Uterus (tissue), 4 donors: ENCODE measurements around the gene PDE10A. TPM values are rescaled to one million over a fixed set of nuclear protein-coding genes. Genes with fewer than 3 reads are reported as not detected.

Experiments used
- DNase-seq, 2 donors: peaks; one replicate each; pipeline ENCODE4 v3.0.0-alpha.2; 2019 to 2020
- H3K27ac ChIP-seq, 2 donors: fragments of 200-600 bp; sonication (generic); 1 replicate in 1 of 2; 2 replicates in 1 of 2; pipeline ENCODE4 v1.5.1; 2016 to 2018
- H3K27me3 ChIP-seq, 2 donors: fragments of 200-600 bp; sonication (generic); one replicate each; pipeline ENCODE4 v1.5.1; 2018 to 2019; ENCODE audit warnings: control low read depth in 1 of 2
- H3K36me3 ChIP-seq, 2 donors: fragments of 200-600 bp; sonication (generic); one replicate each; pipeline ENCODE4 v1.5.1; 2019; ENCODE audit warnings: control low read depth in 1 of 2
- H3K4me1 ChIP-seq, 2 donors: fragments of 200-600 bp; sonication (generic); one replicate each; pipeline ENCODE4 v1.5.1; 2018 to 2019; ENCODE audit warnings: control low read depth in 1 of 2
- H3K4me3 ChIP-seq, 2 donors: fragments of 200-600 bp; sonication (generic); 1 replicate in 1 of 2; 2 replicates in 1 of 2; pipeline ENCODE4 v1.5.1; 2018 to 2019; ENCODE audit warnings: mild to moderate bottlenecking in 1 of 2
- H3K9me3 ChIP-seq, 2 donors: fragments of 200-600 bp; sonication (generic); one replicate each; pipeline ENCODE4 v1.5.1; 2019; ENCODE audit warnings: control low read depth in 1 of 2
- CTCF ChIP-seq, 4 experiments: fragments of 200-600 bp in 2 of 4; fragments of 450-650 bp in 2 of 4; sonication (generic) in 2 of 4; IDR thresholded peaks; one replicate each; pipeline ENCODE4 v1.5.1; 2016 to 2019; ENCODE audit warnings: antibody characterized with exemption in 4 of 4, mild to moderate bottlenecking in 2 of 4, moderate library complexity in 1 of 4
- POLR2A ChIP-seq, 2 donors: fragments of 450-650 bp; IDR thresholded peaks; one replicate each; pipeline ENCODE4 v1.6.1; 2016; ENCODE audit warnings: antibody characterized with exemption in 2 of 2, mild to moderate bottlenecking in 1 of 2, moderate library complexity in 1 of 2
- intact Hi-C: fragments of 100-400 bp; cut with DNase I; formaldehyde crosslinking; loops from one replicate; pipeline ENCODE4 v1.15.1; 2023; ENCODE audit warnings: low total_unique reads
- total RNA-seq, 4 donors: library from RNA; depleted of rRNA in 3 of 4; stranded (reverse); fragments of >200 nt in 3 of 4; gene quantifications; one replicate each; pipeline versions ENCODE4 v1.1.0 to v1.2.4, GENCODE V29; 2014 to 2023
- donor health status: DM: yes; HTN: yes; CAD: no.

Gene PDE10A
- total RNA-seq, 4 donors from 2014 or later = 13.0 to 73.5 (median 36.4) TPM

- Histone ChIP-seq H3K36me3 (no peaks in the 10 kb centered on the region), H3K9me3 (no peaks in the 10 kb centered on the region), H3K4me1 (no peaks in the 10 kb centered on the region), H3K27ac (no peak overlapping the region), H3K4me3 (no peak overlapping the region), H3K27me3 (no peaks in the 10 kb centered on the region)
- DNase-seq = no peak
- TF ChIP-seq CTCF (IDR thresholded peaks at IDR 0.05) (no peak), POLR2A (IDR thresholded peaks at IDR 0.05) (no peak)
- intact Hi-C loops = no loop called here
Observed at GRCh38 chr6:165443462-165443861, 219.6 kb downstream of the PDE10A start.

- no peak for TF ChIP-seq CTCF (IDR thresholded peaks at IDR 0.05)
- no peak for TF ChIP-seq POLR2A (IDR thresholded peaks at IDR 0.05)
- Histone ChIP-seq H3K4me3 (no peak overlapping the region), H3K4me1 (no peaks in the 10 kb centered on the region), H3K27ac (no peak overlapping the region), H3K27me3 (no peaks in the 10 kb centered on the region), H3K36me3 (no peaks in the 10 kb centered on the region), H3K9me3 (no peaks in the 10 kb centered on the region)
- no peak for DNase-seq
- intact Hi-C loops = no loop called here
Observed at GRCh38 chr6:165441181-165441580, 221.9 kb downstream of the PDE10A start.

GRCh38 chr6:165439928-165440554, 223.0 kb downstream of the PDE10A start:
- H3K27me3 ChIP-seq = no peaks in the 10 kb centered on the region
- intact Hi-C loops = no loop called here
- no peaks in the 10 kb centered on the region for H3K9me3 ChIP-seq
- no peaks in the 10 kb centered on the region for H3K36me3 ChIP-seq
- H3K27ac ChIP-seq = no peak overlapping the region
- TF ChIP-seq POLR2A (IDR thresholded peaks at IDR 0.05) (no peak), CTCF (IDR thresholded peaks at IDR 0.05) (peak; percentile 42 to 60 (median 50))
- H3K4me3 ChIP-seq = no peak overlapping the region
- DNase-seq = no peak
- no peaks in the 10 kb centered on the region for H3K4me1 ChIP-seq

GRCh38 chr6:165426892-165427291, 236.1 kb downstream of the PDE10A start:
- Histone ChIP-seq H3K4me1 (no peaks in the 10 kb centered on the region), H3K4me3 (no peak overlapping the region), H3K9me3 (no peaks in the 10 kb centered on the region), H3K27ac (no peak overlapping the region), H3K27me3 (no peaks in the 10 kb centered on the region), H3K36me3 (no peaks in the 10 kb centered on the region)
- no peak for DNase-seq
- no peak for TF ChIP-seq CTCF (IDR thresholded peaks at IDR 0.05)
- no peak for TF ChIP-seq POLR2A (IDR thresholded peaks at IDR 0.05)
- intact Hi-C loops = no loop called here

- DNase-seq = no peak
- intact Hi-C loops = no loop called here
- Histone ChIP-seq H3K4me1 (no peaks in the 10 kb centered on the region), H3K36me3 (no peaks in the 10 kb centered on the region), H3K9me3 (no peaks in the 10 kb centered on the region), H3K27ac (no peak overlapping the region), H3K27me3 (no peaks in the 10 kb centered on the region), H3K4me3 (no peak overlapping the region)
- TF ChIP-seq CTCF (IDR thresholded peaks at IDR 0.05) = no peak
- no peak for TF ChIP-seq POLR2A (IDR thresholded peaks at IDR 0.05)
Observed at GRCh38 chr6:165422192-165422591, 240.8 kb downstream of the PDE10A start.
